Uterus (tissue), 2 donors: ENCODE results near the gene PRDM2.

Experiments
- POLR2A ChIP-seq, 2 donors: fragments of 450-650 bp; IDR thresholded peaks; one replicate each; pipeline ENCODE4 v1.6.1; 2016; ENCODE audit warnings: antibody characterized with exemption in 2 of 2, mild to moderate bottlenecking in 1 of 2, moderate library complexity in 1 of 2
- TF ChIP-seq, protein P1 (sequence below), 4 experiments: fragments of 200-600 bp in 2 of 4; fragments of 450-650 bp in 2 of 4; sonication (generic) in 2 of 4; IDR thresholded peaks; one replicate each; pipeline ENCODE4 v1.5.1; 2016 to 2019; ENCODE audit warnings: antibody characterized with exemption in 4 of 4, mild to moderate bottlenecking in 2 of 4, moderate library complexity in 1 of 4

DNA sequence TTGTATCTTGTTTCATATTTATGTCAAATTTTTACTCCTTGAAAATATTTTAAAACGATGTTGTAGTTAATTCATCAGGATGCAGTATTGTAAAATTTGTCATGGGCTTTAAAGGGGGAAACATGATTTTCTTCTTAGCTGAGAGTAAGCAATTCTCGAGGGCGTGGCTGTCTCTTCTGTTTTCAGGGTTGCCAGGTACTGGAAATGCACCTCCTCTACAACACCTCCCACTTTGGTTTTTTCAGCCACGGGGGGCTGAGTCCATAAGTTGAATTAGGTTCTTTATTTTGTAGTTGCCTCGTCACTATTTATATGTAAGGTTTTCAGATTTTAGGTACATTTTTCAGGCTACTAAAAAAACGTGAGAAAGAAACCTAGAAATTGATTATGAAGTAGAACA is 64.0 kb downstream of the PRDM2 start:
- TF ChIP-seq, protein P1, sequence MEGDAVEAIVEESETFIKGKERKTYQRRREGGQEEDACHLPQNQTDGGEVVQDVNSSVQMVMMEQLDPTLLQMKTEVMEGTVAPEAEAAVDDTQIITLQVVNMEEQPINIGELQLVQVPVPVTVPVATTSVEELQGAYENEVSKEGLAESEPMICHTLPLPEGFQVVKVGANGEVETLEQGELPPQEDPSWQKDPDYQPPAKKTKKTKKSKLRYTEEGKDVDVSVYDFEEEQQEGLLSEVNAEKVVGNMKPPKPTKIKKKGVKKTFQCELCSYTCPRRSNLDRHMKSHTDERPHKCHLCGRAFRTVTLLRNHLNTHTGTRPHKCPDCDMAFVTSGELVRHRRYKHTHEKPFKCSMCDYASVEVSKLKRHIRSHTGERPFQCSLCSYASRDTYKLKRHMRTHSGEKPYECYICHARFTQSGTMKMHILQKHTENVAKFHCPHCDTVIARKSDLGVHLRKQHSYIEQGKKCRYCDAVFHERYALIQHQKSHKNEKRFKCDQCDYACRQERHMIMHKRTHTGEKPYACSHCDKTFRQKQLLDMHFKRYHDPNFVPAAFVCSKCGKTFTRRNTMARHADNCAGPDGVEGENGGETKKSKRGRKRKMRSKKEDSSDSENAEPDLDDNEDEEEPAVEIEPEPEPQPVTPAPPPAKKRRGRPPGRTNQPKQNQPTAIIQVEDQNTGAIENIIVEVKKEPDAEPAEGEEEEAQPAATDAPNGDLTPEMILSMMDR (IDR thresholded peaks at IDR 0.05) = no peak
- TF ChIP-seq POLR2A (IDR thresholded peaks at IDR 0.05) = no peak
